ENCODE results near the gene DLGAP4. TPM values are rescaled to one million over a fixed set of nuclear protein-coding genes. Genes with fewer than 3 reads are reported as not detected.

The DLGAP4 gene
- total and polyA plus RNA-seq, 9 of the 15 experiments (the other 6 are each of a cell fraction or from before 2014, with no cell fraction given) = 0.31 to 34.1 (median 4.5) TPM

DNA sequence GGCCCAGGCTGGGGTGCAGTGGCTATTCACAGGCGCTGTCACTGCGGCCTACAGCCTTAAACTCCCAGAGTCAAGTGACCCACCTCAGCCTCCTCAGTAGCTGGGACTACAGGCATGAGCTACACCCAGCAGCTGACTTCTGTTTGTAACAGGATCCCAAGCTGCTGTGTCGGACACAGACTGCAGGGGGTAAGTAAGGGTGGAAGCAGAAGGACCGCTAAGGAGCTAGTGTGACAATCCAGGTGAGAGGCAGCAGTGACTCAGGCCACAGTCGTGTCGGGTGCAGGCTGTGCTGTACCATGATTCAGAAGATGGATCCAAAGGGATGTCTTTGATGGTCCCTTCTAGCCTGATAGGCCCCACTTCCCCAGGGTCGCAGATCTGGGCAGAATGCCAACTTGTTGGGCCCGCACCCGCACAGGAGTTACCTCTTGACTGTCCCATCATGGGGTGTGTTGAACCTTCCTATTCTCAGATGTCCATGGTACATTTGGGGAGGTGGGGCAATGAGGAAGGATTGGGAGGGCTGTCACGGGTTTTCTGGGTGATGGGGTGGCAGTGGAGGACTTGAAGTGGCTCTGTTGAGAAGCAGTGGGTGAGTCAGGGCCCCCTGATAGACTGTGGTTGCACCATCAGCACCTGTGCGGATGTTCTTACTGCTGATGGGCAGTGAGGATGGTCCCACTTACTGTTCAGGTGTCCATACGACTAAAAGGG is 44.6 kb upstream of the DLGAP4 start:
- intact Hi-C loops (cut with micrococcal nuclease) (no loop called here), in situ Hi-C loops (cut with MboI) (no loop called here)
- no TSS peak for BruUV-seq (replicated peaks)
- FAIRE-seq (no peak), DNase-seq (ENCODE audit: extremely low read depth in 1 of 4, low spot score in 3 of 4) (no peak), ATAC-seq (peak; percentile 52)
- Histone ChIP-seq H3K4me2 (ENCODE audit: insufficient read depth, low read length) (no peak overlapping the region), H3K79me2 (ENCODE audit: control insufficient read depth, insufficient read depth, low read length) (no peaks in the 10 kb centered on the region), H3K9me1 (ENCODE audit: control insufficient read depth, insufficient read depth, low read length) (no peaks in the 10 kb centered on the region), H3K27ac (ENCODE audit: extremely low read depth, low read depth, low read length) (no peak overlapping the region), H2AFZ (ENCODE audit: low read depth, low read length) (no peak overlapping the region), H3K9ac (ENCODE audit: insufficient read depth in 1 of 2, low read depth in 2 of 2, low read length in 2 of 2) (no peak overlapping the region), H3K9me3 (replicated peaks; ENCODE audit: control insufficient read depth, insufficient read depth, low read depth, low read length) (no peaks in the 10 kb centered on the region), H3K27me3 (ENCODE audit: control insufficient read depth in 2 of 2, insufficient read depth in 2 of 2, low read length in 2 of 2) (peaks cover 26 to 53% of the 10 kb centered on the region in 2 experiments; a peak in 4 of 5 replicates), H4K20me1 (replicated peaks; ENCODE audit: control insufficient read depth, insufficient read depth, low read length) (peaks cover 11% of the 10 kb centered on the region; the same call in 1 of the 2 replicates), H3K36me3 (ENCODE audit: control insufficient read depth, insufficient read depth, low read length) (peaks cover 3% of the 10 kb centered on the region; the same call in 1 of the 3 replicates), H3K4me1 (replicated peaks in 1 of 2; ENCODE audit: control insufficient read depth in 2 of 2, insufficient read depth in 2 of 2, low read length in 2 of 2) (no peaks in the 10 kb centered on the region; a peak in 1 of 5 replicates), H3K4me3 (no peak overlapping the region)
- WGBS (ENCODE audit: insufficient coverage, low coverage, missing lambda C conversion rate) = 8% methylated on average over 12 of the region's 12 CpGs
- POLR2A ChIA-PET = interaction anchor here (0.6 kb wide), 1 partner anchor 12 kb away, joined by 3 read pairs; no protein-coding TSS in a partner anchor
- CTCF ChIA-PET (ENCODE audit: low intra/inter-chr PET ratio) = no interaction called here
- TF ChIP-seq ZNF174 (CRISPR knock-in tag; IDR thresholded peaks at IDR 0.05) (no peak), NFIC (IDR thresholded peaks at IDR 0.05) (peak; percentile 75), TARDBP (IDR thresholded peaks at IDR 0.05) (no peak)

DNA sequence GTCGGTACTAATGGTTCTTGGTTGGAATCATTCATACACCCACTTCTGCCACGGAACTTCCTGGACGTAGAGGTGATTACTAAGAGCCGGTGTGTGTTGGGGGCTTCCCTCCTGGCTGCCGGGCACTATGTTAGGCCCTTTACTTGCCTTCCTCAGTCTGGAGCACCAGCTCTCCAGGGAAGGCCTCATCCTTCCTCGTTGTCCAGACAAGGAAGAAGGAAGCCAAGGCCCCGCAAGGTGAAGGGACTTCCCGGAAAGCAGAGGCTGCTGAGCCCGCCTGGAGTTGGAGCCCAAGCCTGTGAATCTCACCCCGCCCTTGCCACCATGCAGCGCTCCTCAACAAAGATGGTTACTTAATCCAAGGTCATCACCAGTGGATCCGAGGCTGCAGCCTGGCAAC is 43.7 kb upstream of the DLGAP4 start:
- Histone ChIP-seq H2AFZ (ENCODE audit: low read depth, low read length) (no peak overlapping the region), H3K79me2 (ENCODE audit: control insufficient read depth, insufficient read depth, low read length) (no peaks in the 10 kb centered on the region), H3K4me3 (no peak overlapping the region), H3K27me3 (ENCODE audit: control insufficient read depth in 2 of 2, insufficient read depth in 2 of 2, low read length in 2 of 2) (peaks cover 33 to 60% of the 10 kb centered on the region in 2 experiments; a peak in 4 of 5 replicates), H3K36me3 (ENCODE audit: control insufficient read depth, insufficient read depth, low read length) (no peaks in the 10 kb centered on the region), H3K9me3 (replicated peaks; ENCODE audit: control insufficient read depth, insufficient read depth, low read depth, low read length) (no peaks in the 10 kb centered on the region), H3K9me1 (ENCODE audit: control insufficient read depth, insufficient read depth, low read length) (no peaks in the 10 kb centered on the region), H3K4me1 (replicated peaks in 1 of 2; ENCODE audit: control insufficient read depth in 2 of 2, insufficient read depth in 2 of 2, low read length in 2 of 2) (peaks cover 0 to 2% of the 10 kb centered on the region in 2 experiments; a peak in 2 of 5 replicates), H3K4me2 (ENCODE audit: insufficient read depth, low read length) (no peak overlapping the region), H4K20me1 (replicated peaks; ENCODE audit: control insufficient read depth, insufficient read depth, low read length) (peaks cover 18% of the 10 kb centered on the region; the same call in 1 of the 2 replicates), H3K9ac (ENCODE audit: insufficient read depth in 1 of 2, low read depth in 2 of 2, low read length in 2 of 2) (peak overlapping the region in 1 of 2 experiments; percentile 45; a peak in 2 of 4 replicates), H3K27ac (ENCODE audit: extremely low read depth, low read depth, low read length) (no peak overlapping the region)
- DNase-seq (ENCODE audit: extremely low read depth in 1 of 4, low spot score in 3 of 4) = no peak
- ChIA-PET POLR2A (no interaction called here), CTCF (ENCODE audit: low intra/inter-chr PET ratio) (no interaction called here)
- no peak for FAIRE-seq
- 6% methylated on average over 11 of the region's 12 CpGs for WGBS (ENCODE audit: insufficient coverage, low coverage, missing lambda C conversion rate)
- ATAC-seq = no peak
- intact Hi-C loops (cut with micrococcal nuclease) (no loop called here), in situ Hi-C loops (cut with MboI) (no loop called here)
- no TSS peak for BruUV-seq (replicated peaks)
- TF ChIP-seq MEIS2 (IDR thresholded peaks at IDR 0.05; ENCODE audit: partially characterized antibody) = no peak
- no peak for TF ChIP-seq TAF15 (IDR thresholded peaks at IDR 0.05; ENCODE audit: low read depth, low read length)
- TF ChIP-seq, protein P1, sequence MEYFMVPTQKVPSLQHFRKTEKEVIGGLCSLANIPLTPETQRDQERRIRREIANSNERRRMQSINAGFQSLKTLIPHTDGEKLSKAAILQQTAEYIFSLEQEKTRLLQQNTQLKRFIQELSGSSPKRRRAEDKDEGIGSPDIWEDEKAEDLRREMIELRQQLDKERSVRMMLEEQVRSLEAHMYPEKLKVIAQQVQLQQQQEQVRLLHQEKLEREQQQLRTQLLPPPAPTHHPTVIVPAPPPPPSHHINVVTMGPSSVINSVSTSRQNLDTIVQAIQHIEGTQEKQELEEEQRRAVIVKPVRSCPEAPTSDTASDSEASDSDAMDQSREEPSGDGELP (CRISPR knock-in tag; IDR thresholded peaks at IDR 0.05; ENCODE audit: borderline replicate concordance) = no peak
- TF ChIP-seq MYC (IDR thresholded peaks at IDR 0.05; ENCODE audit: low read depth, low read length) = no peak
- no peak for TF ChIP-seq MYC (CRISPR knock-in tag; IDR thresholded peaks at IDR 0.05; ENCODE audit: borderline replicate concordance, low read depth)
- no peak for TF ChIP-seq NELFE (IDR thresholded peaks at IDR 0.05; ENCODE audit: insufficient read depth, insufficient read length)
- no peak for TF ChIP-seq PTBP1 (IDR thresholded peaks at IDR 0.05; ENCODE audit: low read depth, low read length)
- TF ChIP-seq, protein P2, sequence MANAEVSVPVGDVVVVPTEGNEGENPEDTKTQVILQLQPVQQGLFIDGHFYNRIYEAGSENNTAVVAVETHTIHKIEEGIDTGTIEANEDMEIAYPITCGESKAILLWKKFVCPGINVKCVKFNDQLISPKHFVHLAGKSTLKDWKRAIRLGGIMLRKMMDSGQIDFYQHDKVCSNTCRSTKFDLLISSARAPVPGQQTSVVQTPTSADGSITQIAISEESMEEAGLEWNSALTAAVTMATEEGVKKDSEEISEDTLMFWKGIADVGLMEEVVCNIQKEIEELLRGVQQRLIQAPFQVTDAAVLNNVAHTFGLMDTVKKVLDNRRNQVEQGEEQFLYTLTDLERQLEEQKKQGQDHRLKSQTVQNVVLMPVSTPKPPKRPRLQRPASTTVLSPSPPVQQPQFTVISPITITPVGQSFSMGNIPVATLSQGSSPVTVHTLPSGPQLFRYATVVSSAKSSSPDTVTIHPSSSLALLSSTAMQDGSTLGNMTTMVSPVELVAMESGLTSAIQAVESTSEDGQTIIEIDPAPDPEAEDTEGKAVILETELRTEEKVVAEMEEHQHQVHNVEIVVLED (CRISPR knock-in tag; IDR thresholded peaks at IDR 0.05) = no peak
- no peak for TF ChIP-seq BACH1 (tag; IDR thresholded peaks at IDR 0.05)
- no peak for TF ChIP-seq ZNF174 (CRISPR knock-in tag; IDR thresholded peaks at IDR 0.05)

Measured in K562 (cell line).